GM12878 (cell line): Measurements from ENCODE around the gene RSPRY1. TPM values are rescaled to one million over a fixed set of nuclear protein-coding genes. Genes with fewer than 3 reads are reported as not detected.

Experiments
- ATAC-seq: fragments of 200-7000 bp; cut with Tn5 transposase; 3 replicates; pipeline ENCODE4 v1.9.1; 2020; ENCODE audit warnings: mild to moderate bottlenecking, moderate library complexity
- BruUV-seq: library from RNA; stranded (reverse); fragments of 400-500 nt; replicated peaks from 2 replicates; lab custom pipeline; 2021; lab: Mats Ljungman, UMichigan
- CTCF ChIA-PET: fragments of 300-600 bp; sonication (Branson Sonifier 250); formaldehyde crosslinking; extraction: SDS; loops from one replicate; lab custom pipeline; 2021; ENCODE audit warnings: inconsistent platforms; lab: Yijun Ruan, JAX
- POLR2A ChIA-PET: fragments of 350-600 bp; formaldehyde crosslinking; extraction: SDS; loops from one replicate; lab custom pipeline; 2021; ENCODE audit warnings: inconsistent platforms; lab: Charles Lee
- RAD21 ChIA-PET: fragments of 300-600 bp; sonication (Branson Sonifier 250); formaldehyde crosslinking; loops from one replicate; lab custom pipeline; 2023; ENCODE audit warnings: antibody characterized with exemption; ENCODE audit not compliant: unreplicated experiment; lab: Charles Lee
- SMC1A ChIA-PET: fragments of 300-600 bp; sonication (Branson Sonifier 250); formaldehyde crosslinking; loops from one replicate; lab custom pipeline; 2023; ENCODE audit not compliant: unreplicated experiment, uncharacterized antibody; lab: Charles Lee
- DNase-seq: peaks from one replicate; pipeline ENCODE4 v3.0.0-alpha.2; 2011; ENCODE audit warnings: low read depth, low spot score
- FAIRE-seq: peaks from 3 replicates; lab custom pipeline; 2011; peaks lifted over from hg19 to GRCh38; lab: Jason Lieb, UNC
- H2AFZ ChIP-seq: 2 replicates; pipeline ENCODE4 v1.6.0; 2011; ENCODE audit warnings: low read depth, low read length, control low read depth; ENCODE audit not compliant: control insufficient read depth
- H3K27ac ChIP-seq: 2 replicates; pipeline ENCODE4 v1.5.1; 2011; ENCODE audit warnings: control low read depth; ENCODE audit not compliant: control insufficient read depth, insufficient read depth
- H3K27me3 ChIP-seq, 2 experiments: replicated peaks in 1 of 2; 2 replicates each; pipeline versions ENCODE4 v1.6.0 to v1.6.1; 2011; ENCODE audit warnings: low read length in 1 of 2; ENCODE audit not compliant: control insufficient read depth in 2 of 2, insufficient read depth in 2 of 2
- H3K36me3 ChIP-seq, 2 experiments: 2 replicates each; pipeline ENCODE4 v1.5.1; 2011; ENCODE audit warnings: low read length in 1 of 2; ENCODE audit not compliant: control insufficient read depth in 2 of 2, insufficient read depth in 2 of 2
- H3K4me1 ChIP-seq: 2 replicates; pipeline ENCODE4 v1.6.1; 2011; ENCODE audit warnings: mild to moderate bottlenecking, low read length, moderate library complexity, mixed read lengths; ENCODE audit not compliant: control insufficient read depth, insufficient read depth
- H3K4me2 ChIP-seq: 2 replicates; pipeline ENCODE4 v1.6.0; 2011; ENCODE audit warnings: control low read depth; ENCODE audit not compliant: control insufficient read depth, insufficient read depth
- H3K4me3 ChIP-seq: fragments of 200-600 bp; sonication (generic); 2 replicates; pipeline ENCODE4 v1.5.1; 2016
- H3K79me2 ChIP-seq: 2 replicates; pipeline ENCODE4 v1.6.0; 2011; ENCODE audit warnings: low read length; ENCODE audit not compliant: control insufficient read depth, insufficient read depth
- H3K9ac ChIP-seq: 2 replicates; pipeline ENCODE4 v1.8.0; 2011; ENCODE audit warnings: low read length, control low read depth, mixed read lengths; ENCODE audit not compliant: control insufficient read depth, insufficient read depth
- H3K9me3 ChIP-seq: replicated peaks from 3 replicates; pipeline ENCODE4 v1.5.1; 2011; ENCODE audit warnings: mild to moderate bottlenecking, low read length; ENCODE audit not compliant: control insufficient read depth, insufficient read depth
- H4K20me1 ChIP-seq: 2 replicates; pipeline ENCODE4 v1.6.0; 2011; ENCODE audit not compliant: control insufficient read depth, insufficient read depth
- ATF7 ChIP-seq: fragments of 450-650 bp; IDR thresholded peaks from 2 replicates; pipeline ENCODE4 v1.6.1; 2016; ENCODE audit warnings: low read depth, mild to moderate bottlenecking
- CBX3 ChIP-seq: fragments of 200-600 bp; sonication (generic); IDR thresholded peaks from 2 replicates; pipeline ENCODE4 v1.6.1; 2016; ENCODE audit warnings: low read depth, borderline replicate concordance
- CBX5 ChIP-seq: sonication (generic); IDR thresholded peaks from 2 replicates; pipeline ENCODE4 v1.6.1; 2016; ENCODE audit warnings: low read depth, moderate library complexity, mild to moderate bottlenecking, inconsistent platforms
- CREB1 ChIP-seq: IDR thresholded peaks from 2 replicates; pipeline ENCODE4 v1.6.1; 2012; ENCODE audit warnings: low read depth, mild to moderate bottlenecking, inconsistent platforms
- ETV6 ChIP-seq, 2 experiments: fragments of 450-650 bp in 1 of 2; IDR thresholded peaks in 1 of 2; conservative IDR thresholded peaks in 1 of 2; 2 replicates each; pipeline ENCODE4 v1.6.1; 2014; ENCODE audit warnings: antibody characterized with exemption in 1 of 2, borderline replicate concordance in 1 of 2, low read depth in 1 of 2, mild to moderate bottlenecking in 1 of 2, moderate library complexity in 1 of 2
- HDAC2 ChIP-seq: fragments of 200-600 bp; sonication (generic); IDR thresholded peaks from 2 replicates; pipeline ENCODE4 v1.6.1; 2017
- KDM1A ChIP-seq: fragments of 200-600 bp; sonication (generic); IDR thresholded peaks from 2 replicates; pipeline ENCODE4 v1.6.1; 2016; ENCODE audit warnings: borderline replicate concordance
- MTA3 ChIP-seq: IDR thresholded peaks from 2 replicates; pipeline ENCODE4 v1.6.1; 2012; ENCODE audit warnings: low read length, inconsistent platforms, borderline replicate concordance
- NFXL1 ChIP-seq: fragments of 450-650 bp; IDR thresholded peaks from 2 replicates; pipeline ENCODE4 v1.6.1; 2017; ENCODE audit warnings: antibody characterized with exemption, mild to moderate bottlenecking, borderline replicate concordance
- NFYB ChIP-seq: IDR thresholded peaks from 2 replicates; pipeline ENCODE4 v1.6.1; 2011; ENCODE audit warnings: low read depth, mild to moderate bottlenecking, low read length, improper control_type of control experiment, moderate library complexity; ENCODE audit not compliant: insufficient read depth
- NRF1 ChIP-seq: conservative IDR thresholded peaks from 2 replicates; pipeline ENCODE4 v1.6.1; 2011; ENCODE audit warnings: mild to moderate bottlenecking, low read depth, low read length, improper control_type of control experiment
- PAX8 ChIP-seq: fragments of 450-650 bp; IDR thresholded peaks from 2 replicates; pipeline ENCODE4 v1.6.1; 2017; ENCODE audit warnings: mild to moderate bottlenecking, moderate library complexity
- SMC3 ChIP-seq: IDR thresholded peaks from 2 replicates; pipeline ENCODE4 v1.6.1; 2011; ENCODE audit warnings: low read length, improper control_type of control experiment, borderline replicate concordance
- TAF1 ChIP-seq: IDR thresholded peaks from 2 replicates; pipeline ENCODE4 v1.6.1; 2011; ENCODE audit warnings: mild to moderate bottlenecking, low read depth, low read length, borderline replicate concordance
- TARDBP ChIP-seq: IDR thresholded peaks from 2 replicates; pipeline ENCODE4 v1.6.1; 2016; ENCODE audit warnings: borderline replicate concordance
- ZNF622 ChIP-seq: fragments of 450-650 bp; IDR thresholded peaks from 2 replicates; pipeline ENCODE4 v1.6.1; 2017; ENCODE audit warnings: mild to moderate bottlenecking, inconsistent platforms
- in situ Hi-C: fragments of 300-500 bp; cut with MboI; formaldehyde crosslinking; loops from 9 replicates; pipeline ENCODE4 v1.14.3; 2018; ENCODE audit warnings: mixed read lengths
- intact Hi-C: fragments of 100-400 bp; cut with micrococcal nuclease; formaldehyde crosslinking; loops from one replicate; pipeline ENCODE4 v1.14.2; 2022; ENCODE audit not compliant: unreplicated experiment
- polyA plus RNA-seq, 11 experiments: library from polyadenylated mRNA; depleted of rRNA in 4 of 11; unstranded in 6 of 11; stranded (reverse) in 5 of 11; fragments of >200 nt; fragmentation: Nextera tagmentation in 4 of 11; fragmentation: Illumina TruSeq in 1 of 11; extraction: Ambion mirVana in 4 of 11; extraction: Trizol in 1 of 11; gene quantifications; 1 replicate in 1 of 11; 2 replicates in 10 of 11; pipeline versions ENCODE4 v1.2.1 to v1.2.3, GENCODE V29; 2011 to 2016; ENCODE audit warnings: inconsistent platforms in 2 of 11, missing spikeins in 2 of 11, low read depth in 1 of 11
- total RNA-seq, 4 experiments: library from RNA; depleted of rRNA in 3 of 4; stranded (reverse); fragments of >200 nt in 3 of 4; fragmentation: Illumina TruSeq in 1 of 4; extraction: Trizol in 1 of 4; gene quantifications; 2 replicates each; pipeline versions ENCODE4 v1.2.1 to v1.2.3, GENCODE V29; 2013 to 2021
- TF ChIP-seq, protein P1 (sequence below): fragments of 450-650 bp; formaldehyde crosslinking; IDR thresholded peaks from 2 replicates; pipeline ENCODE4 v1.4.0; 2022; ENCODE audit warnings: mild to moderate bottlenecking, moderate library complexity
- TF ChIP-seq, protein P2 (sequence below): IDR thresholded peaks from 2 replicates; pipeline ENCODE4 v1.6.1; 2012; ENCODE audit warnings: low read depth, low read length, improper control_type of control experiment
- TF ChIP-seq, protein P3 (sequence below): fragments of 450-650 bp; IDR thresholded peaks from 2 replicates; pipeline ENCODE4 v1.6.1; 2014; ENCODE audit warnings: mild to moderate bottlenecking
- TF ChIP-seq, protein P4 (sequence below): IDR thresholded peaks from 2 replicates; pipeline ENCODE4 v1.6.1; 2012; ENCODE audit warnings: low read depth, low read length, improper control_type of control experiment

RSPRY1 gene
- total and polyA plus RNA-seq, 10 of the 15 experiments (the other 5 are each of a cell fraction or from before 2014, with no cell fraction given) = 18.5 to 57.0 (median 41.2) TPM

DNA sequence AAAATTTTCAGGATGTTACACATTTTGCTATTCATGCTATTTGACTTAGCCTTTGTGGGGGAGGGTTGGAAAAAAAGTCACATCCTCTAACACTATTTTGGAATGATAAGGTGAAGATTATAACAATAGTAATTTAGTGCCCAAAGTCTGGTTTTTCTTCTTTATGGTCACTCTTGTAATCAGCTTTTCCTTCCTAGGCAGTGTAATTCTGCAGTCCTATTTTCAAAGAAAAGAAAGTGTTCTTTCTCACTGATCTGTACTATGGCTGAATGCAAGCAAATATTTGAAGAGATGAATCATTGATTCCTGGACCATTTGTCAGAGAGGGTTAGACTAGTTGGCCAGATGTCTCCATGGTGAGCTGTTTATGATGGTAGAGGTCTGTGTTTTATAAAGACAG, 8.4 kb downstream of the RSPRY1 start:
- no peak overlapping the region for H3K9ac ChIP-seq
- no peak for DNase-seq
- no peaks in the 10 kb centered on the region for H3K9me3 ChIP-seq
- H3K4me3 ChIP-seq = no peak overlapping the region
- in situ Hi-C loops = no loop called here
- no peak overlapping the region for H3K27ac ChIP-seq
- FAIRE-seq = no peak
- CTCF ChIA-PET = interaction anchor here (0.6 kb wide), 1 partner anchor 106 kb away, joined by 3 read pairs; no protein-coding TSS in a partner anchor
- H3K36me3 ChIP-seq = 0 out of 4 replicates have a peak, but pooled peaks cover 0 to 3% of the 10 kb centered on the region in 2 experiments
- no peak overlapping the region for H3K4me2 ChIP-seq
- RAD21 ChIA-PET = interaction anchor here (1.4 kb wide), 1 partner anchor 83 kb away, joined by 4 read pairs; no protein-coding TSS in a partner anchor
- POLR2A ChIA-PET = interaction anchor here (0.7 to 1.5 kb wide), 5 partner anchors 9 to 52 kb away, joined by 3 to 7 read pairs (median 3); partner anchors contain the start of gene PSME3IP1
- H4K20me1 ChIP-seq = no peaks in the 10 kb centered on the region
- no peak for ATAC-seq
- intact Hi-C loops = no loop called here
- peaks cover 70% of the 10 kb centered on the region for H3K79me2 ChIP-seq
- SMC1A ChIA-PET = interaction anchor here (0.9 to 1.6 kb wide), 4 partner anchors 10 to 94 kb away, joined by 3 to 5 read pairs (median 4); no protein-coding TSS in a partner anchor
- no peak overlapping the region for H2AFZ ChIP-seq
- H3K4me1 ChIP-seq = peaks cover 13% of the 10 kb centered on the region
- no TSS peak for BruUV-seq
- no peaks in the 10 kb centered on the region for H3K27me3 ChIP-seq
- TF ChIP-seq CREB1 = no peak
- TF ChIP-seq SMC3 = no peak
- TF ChIP-seq NFYB = no peak
- TF ChIP-seq CBX3 = no peak
- no peak for TF ChIP-seq NRF1
- TF ChIP-seq, protein P1, sequence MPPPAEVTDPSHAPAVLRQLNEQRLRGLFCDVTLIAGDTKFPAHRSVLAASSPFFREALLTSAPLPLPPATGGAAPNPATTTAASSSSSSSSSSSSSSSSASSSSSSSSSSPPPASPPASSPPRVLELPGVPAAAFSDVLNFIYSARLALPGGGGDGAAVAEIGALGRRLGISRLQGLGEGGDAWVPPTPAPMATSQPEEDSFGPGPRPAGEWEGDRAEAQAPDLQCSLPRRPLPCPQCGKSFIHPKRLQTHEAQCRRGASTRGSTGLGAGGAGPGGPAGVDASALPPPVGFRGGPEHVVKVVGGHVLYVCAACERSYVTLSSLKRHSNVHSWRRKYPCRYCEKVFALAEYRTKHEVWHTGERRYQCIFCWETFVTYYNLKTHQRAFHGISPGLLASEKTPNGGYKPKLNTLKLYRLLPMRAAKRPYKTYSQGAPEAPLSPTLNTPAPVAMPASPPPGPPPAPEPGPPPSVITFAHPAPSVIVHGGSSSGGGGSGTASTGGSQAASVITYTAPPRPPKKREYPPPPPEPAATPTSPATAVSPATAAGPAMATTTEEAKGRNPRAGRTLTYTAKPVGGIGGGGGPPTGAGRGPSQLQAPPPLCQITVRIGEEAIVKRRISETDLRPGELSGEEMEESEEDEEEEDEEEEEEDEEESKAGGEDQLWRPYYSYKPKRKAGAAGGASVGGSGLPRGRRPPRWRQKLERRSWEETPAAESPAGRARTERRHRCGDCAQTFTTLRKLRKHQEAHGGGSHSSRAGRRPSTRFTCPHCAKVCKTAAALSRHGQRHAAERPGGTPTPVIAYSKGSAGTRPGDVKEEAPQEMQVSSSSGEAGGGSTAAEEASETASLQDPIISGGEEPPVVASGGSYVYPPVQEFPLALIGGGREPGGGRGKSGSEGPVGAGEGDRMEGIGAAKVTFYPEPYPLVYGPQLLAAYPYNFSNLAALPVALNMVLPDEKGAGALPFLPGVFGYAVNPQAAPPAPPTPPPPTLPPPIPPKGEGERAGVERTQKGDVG = no peak
- TF ChIP-seq ATF7 = no peak
- TF ChIP-seq, protein P2, sequence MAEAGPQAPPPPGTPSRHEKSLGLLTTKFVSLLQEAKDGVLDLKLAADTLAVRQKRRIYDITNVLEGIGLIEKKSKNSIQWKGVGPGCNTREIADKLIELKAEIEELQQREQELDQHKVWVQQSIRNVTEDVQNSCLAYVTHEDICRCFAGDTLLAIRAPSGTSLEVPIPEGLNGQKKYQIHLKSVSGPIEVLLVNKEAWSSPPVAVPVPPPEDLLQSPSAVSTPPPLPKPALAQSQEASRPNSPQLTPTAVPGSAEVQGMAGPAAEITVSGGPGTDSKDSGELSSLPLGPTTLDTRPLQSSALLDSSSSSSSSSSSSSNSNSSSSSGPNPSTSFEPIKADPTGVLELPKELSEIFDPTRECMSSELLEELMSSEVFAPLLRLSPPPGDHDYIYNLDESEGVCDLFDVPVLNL = no peak
- TF ChIP-seq ZNF622 = no peak
- TF ChIP-seq, protein P3, sequence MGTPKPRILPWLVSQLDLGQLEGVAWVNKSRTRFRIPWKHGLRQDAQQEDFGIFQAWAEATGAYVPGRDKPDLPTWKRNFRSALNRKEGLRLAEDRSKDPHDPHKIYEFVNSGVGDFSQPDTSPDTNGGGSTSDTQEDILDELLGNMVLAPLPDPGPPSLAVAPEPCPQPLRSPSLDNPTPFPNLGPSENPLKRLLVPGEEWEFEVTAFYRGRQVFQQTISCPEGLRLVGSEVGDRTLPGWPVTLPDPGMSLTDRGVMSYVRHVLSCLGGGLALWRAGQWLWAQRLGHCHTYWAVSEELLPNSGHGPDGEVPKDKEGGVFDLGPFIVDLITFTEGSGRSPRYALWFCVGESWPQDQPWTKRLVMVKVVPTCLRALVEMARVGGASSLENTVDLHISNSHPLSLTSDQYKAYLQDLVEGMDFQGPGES = no peak
- no peak for TF ChIP-seq HDAC2
- TF ChIP-seq TAF1 = no peak
- TF ChIP-seq, protein P4, sequence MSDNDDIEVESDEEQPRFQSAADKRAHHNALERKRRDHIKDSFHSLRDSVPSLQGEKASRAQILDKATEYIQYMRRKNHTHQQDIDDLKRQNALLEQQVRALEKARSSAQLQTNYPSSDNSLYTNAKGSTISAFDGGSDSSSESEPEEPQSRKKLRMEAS = no peak
- no peak for TF ChIP-seq PAX8
- no peak for TF ChIP-seq NFXL1
- TF ChIP-seq KDM1A = no peak
- TF ChIP-seq MTA3 = no peak
- TF ChIP-seq TARDBP = no peak
- TF ChIP-seq ETV6 (conservative IDR thresholded peaks at IDR 0.05 in 1 of 2, IDR thresholded peaks at IDR 0.05 in 1 of 2; ENCODE audit: borderline replicate concordance in 1 of 2, low read depth in 1 of 2) = no peak
- no peak for TF ChIP-seq CBX5
